T-helper 17 cell (primary cell): Measurements from ENCODE around the gene LCP2. TPM values are rescaled to one million over a fixed set of nuclear protein-coding genes. Genes with fewer than 3 reads are reported as not detected.

Experiments
- ATAC-seq: fragments of 150-1000 bp; cut with Tn5 transposase; 2 replicates; pipeline ENCODE4 v1.10.0; 2021; ENCODE audit warnings: mild to moderate bottlenecking, moderate library complexity
- DNase-seq, 3 donors: peaks; one replicate each; pipeline versions ENCODE4 v3.0.0 to v3.0.0-alpha.2; 2020 to 2021
- H3K9me3 ChIP-seq: one replicate; pipeline ENCODE4 v1.7.0; 2013; ENCODE audit warnings: low read length, mild to moderate bottlenecking; ENCODE audit not compliant: control insufficient read depth, poor library complexity, severe bottlenecking
- H3K27ac Mint-ChIP-seq: one replicate; pipeline ENCODE4 v1.8.0; 2022; ENCODE audit warnings: mild to moderate bottlenecking, moderate library complexity, mixed read lengths
- H3K27me3 Mint-ChIP-seq: one replicate; pipeline ENCODE4 v1.8.0; 2022; ENCODE audit warnings: mixed read lengths
- H3K36me3 Mint-ChIP-seq: one replicate; pipeline ENCODE4 v1.8.0; 2022; ENCODE audit warnings: low read depth, mixed read lengths
- H3K4me1 Mint-ChIP-seq: one replicate; pipeline ENCODE4 v1.8.0; 2022; ENCODE audit warnings: mild to moderate bottlenecking, mixed read lengths
- H3K4me3 Mint-ChIP-seq: one replicate; pipeline ENCODE4 v1.8.0; 2022; ENCODE audit warnings: mild to moderate bottlenecking, moderate library complexity, mixed read lengths
- total RNA-seq, 4 donors: library from RNA in 2 of 4; stranded (reverse) in 2 of 4; gene quantifications; one replicate each; pipeline ENCODE4 v1.2.3 and lab custom pipeline; 2022 to 2026

LCP2 gene
- total RNA-seq, 2 donors from 2014 or later, result 304 to 333 TPM

DNA sequence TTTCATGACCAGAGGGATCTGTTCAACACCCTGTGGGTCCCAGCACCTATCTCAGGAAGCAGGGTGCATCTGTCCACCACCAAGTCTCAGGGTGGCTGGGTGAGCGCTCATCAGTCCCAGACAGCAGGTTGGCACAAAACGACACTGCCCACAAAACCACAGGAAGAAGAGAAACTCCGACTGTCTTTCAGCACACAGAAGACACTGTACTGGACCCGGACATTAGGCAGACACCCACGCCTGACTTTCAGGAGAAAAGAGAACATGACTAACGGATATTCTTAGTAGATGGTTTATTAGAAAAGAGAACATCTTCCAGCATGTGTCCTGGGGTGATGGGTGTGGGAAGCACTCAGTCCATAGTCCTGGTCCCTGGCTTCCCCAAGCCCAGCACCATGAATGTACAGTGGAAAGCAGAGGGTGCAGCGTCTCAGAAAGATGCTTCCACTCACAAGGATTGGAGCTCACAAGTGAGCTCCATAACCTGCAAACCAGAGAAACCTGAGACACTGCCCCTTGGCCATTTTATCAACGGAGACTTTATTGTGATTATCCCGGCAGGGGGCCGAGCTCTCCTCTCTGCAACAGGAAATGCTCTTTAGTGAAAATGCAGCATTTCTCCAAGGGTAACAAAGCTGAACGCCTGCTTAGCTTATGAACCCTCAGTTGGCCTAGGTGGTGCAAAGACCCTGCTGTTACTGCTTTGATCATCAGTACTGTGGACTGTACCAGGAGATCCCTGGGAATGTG lies 35.8 kb upstream of the LCP2 start:
- Mint-ChIP-seq H3K27ac (no peak overlapping the region), H3K4me1 (peaks cover 61% of the 10 kb centered on the region), H3K36me3 (peaks cover 2% of the 10 kb centered on the region), H3K4me3 (peak overlapping the region; percentile 88), H3K27me3 (no peaks in the 10 kb centered on the region)
- H3K9me3 ChIP-seq, result no peaks in the 10 kb centered on the region
- DNase-seq (peak; percentile 29 to 50 (median 35)), ATAC-seq (peak; percentile 45)

- ATAC-seq, result no peak
- H3K27me3 Mint-ChIP-seq, result no peaks in the 10 kb centered on the region
- H3K9me3 ChIP-seq, result no peaks in the 10 kb centered on the region
- peaks cover 55% of the 10 kb centered on the region for H3K4me1 Mint-ChIP-seq
- peaks cover 2% of the 10 kb centered on the region for H3K36me3 Mint-ChIP-seq
- H3K4me3 Mint-ChIP-seq, result no peak overlapping the region
- H3K27ac Mint-ChIP-seq, result no peak overlapping the region
- DNase-seq, result no peak
These were observed 34.5 kb upstream of the LCP2 start for GRCh38 chr5:170332058-170332457.

GRCh38 chr5:170330568-170331054 lies 33.0 kb upstream of the LCP2 start:
- no peak for ATAC-seq
- DNase-seq, result no peak
- H3K36me3 Mint-ChIP-seq, result peaks cover 2% of the 10 kb centered on the region
- no peak overlapping the region for H3K27ac Mint-ChIP-seq
- no peaks in the 10 kb centered on the region for H3K27me3 Mint-ChIP-seq
- no peak overlapping the region for H3K4me3 Mint-ChIP-seq
- H3K4me1 Mint-ChIP-seq, result peaks cover 42% of the 10 kb centered on the region
- no peaks in the 10 kb centered on the region for H3K9me3 ChIP-seq

DNA sequence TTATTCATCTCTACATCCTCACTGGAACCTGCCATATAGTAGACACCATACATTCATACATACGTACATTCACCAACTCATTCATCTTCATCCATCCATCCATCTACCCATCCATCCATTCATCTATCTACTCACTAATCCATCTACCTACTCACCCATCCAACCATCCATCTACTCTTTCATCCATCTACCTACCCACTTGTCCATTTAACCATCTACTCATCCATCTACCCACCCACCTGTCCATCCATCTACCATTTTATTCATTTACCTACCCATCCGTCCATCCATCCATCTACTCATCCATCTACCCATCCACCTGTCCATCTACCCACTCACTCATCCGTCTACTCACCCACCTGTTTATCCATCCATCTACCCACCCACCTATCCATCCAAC lies 31.9 kb upstream of the LCP2 start:
- no peak overlapping the region for H3K4me3 Mint-ChIP-seq
- no peak for ATAC-seq
- no peaks in the 10 kb centered on the region for H3K27me3 Mint-ChIP-seq
- no peak overlapping the region for H3K27ac Mint-ChIP-seq
- peaks cover 33% of the 10 kb centered on the region for H3K4me1 Mint-ChIP-seq
- no peak for DNase-seq
- H3K9me3 ChIP-seq, result no peaks in the 10 kb centered on the region
- no peaks in the 10 kb centered on the region for H3K36me3 Mint-ChIP-seq

DNA sequence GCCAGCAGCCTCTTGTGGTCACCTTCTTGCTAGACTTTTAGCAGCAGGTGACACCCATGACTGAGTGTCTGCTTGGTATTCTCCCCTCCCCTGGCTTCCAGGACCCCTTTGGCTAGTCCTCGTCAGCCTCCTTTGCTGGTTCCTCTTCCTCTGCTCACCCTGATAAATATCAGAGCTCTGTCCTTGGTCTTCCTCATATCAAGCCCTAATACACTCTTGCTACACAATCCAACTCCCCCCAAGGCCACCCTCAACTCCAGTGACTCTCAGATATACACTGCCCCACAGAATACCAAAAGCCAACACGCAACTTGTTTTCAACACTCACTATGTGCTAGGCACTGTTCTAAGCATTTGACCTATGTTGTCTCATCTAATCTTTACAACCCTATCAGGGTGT lies 30.3 kb upstream of the LCP2 start:
- no peak overlapping the region for H3K27ac Mint-ChIP-seq
- H3K4me1 Mint-ChIP-seq, result peaks cover 18% of the 10 kb centered on the region
- no peaks in the 10 kb centered on the region for H3K27me3 Mint-ChIP-seq
- DNase-seq (no peak), ATAC-seq (no peak)
- H3K9me3 ChIP-seq, result no peaks in the 10 kb centered on the region
- no peak overlapping the region for H3K4me3 Mint-ChIP-seq
- no peaks in the 10 kb centered on the region for H3K36me3 Mint-ChIP-seq

DNA sequence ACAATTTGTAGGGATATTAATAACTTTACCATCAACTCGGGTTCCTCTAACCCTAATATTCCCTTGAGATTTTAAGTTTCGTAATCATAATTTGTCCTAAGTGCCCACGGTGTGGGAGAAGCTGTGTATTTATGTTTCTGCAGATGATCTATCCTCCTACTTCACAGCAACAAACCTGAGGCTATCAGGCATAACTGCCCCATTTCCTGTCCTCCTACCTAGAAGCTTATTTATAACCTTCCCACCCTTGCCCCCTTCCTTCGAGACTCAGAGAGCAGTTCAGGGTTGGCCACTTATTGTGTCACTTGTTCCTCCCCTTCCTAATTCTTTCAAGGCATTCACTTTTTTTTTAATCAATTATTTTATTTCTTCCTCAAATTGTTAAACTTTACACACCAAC lies 29.6 kb upstream of the LCP2 start:
- H3K4me3 Mint-ChIP-seq, result no peak overlapping the region
- no peak overlapping the region for H3K27ac Mint-ChIP-seq
- DNase-seq (no peak), ATAC-seq (no peak)
- H3K9me3 ChIP-seq, result no peaks in the 10 kb centered on the region
- peaks cover 12% of the 10 kb centered on the region for H3K4me1 Mint-ChIP-seq
- H3K36me3 Mint-ChIP-seq, result no peaks in the 10 kb centered on the region
- H3K27me3 Mint-ChIP-seq, result no peaks in the 10 kb centered on the region

DNA sequence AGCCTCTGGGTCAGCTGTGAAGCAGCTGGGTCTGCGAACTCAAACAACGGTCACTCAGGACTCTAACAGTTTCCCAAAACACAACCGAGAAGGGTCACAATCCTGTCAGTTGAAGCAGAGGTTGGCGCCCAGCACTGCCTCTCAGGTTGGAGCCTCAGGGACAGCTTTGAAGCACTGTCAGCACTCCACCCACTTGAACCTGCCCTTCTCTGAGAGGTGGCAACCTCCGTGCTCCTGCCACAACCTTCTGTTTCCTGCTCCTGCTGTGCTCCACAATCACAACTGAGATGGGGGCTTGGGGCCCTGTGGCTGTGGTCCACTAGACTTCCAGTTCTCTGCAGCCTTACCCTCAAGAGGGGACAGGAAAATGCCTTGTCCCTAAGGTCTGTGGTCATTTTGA lies 21.7 kb upstream of the LCP2 start:
- H3K4me1 Mint-ChIP-seq, result peaks cover 10% of the 10 kb centered on the region
- DNase-seq, result no peak
- peak overlapping the region; percentile 11 for H3K27ac Mint-ChIP-seq
- H3K27me3 Mint-ChIP-seq, result no peaks in the 10 kb centered on the region
- H3K4me3 Mint-ChIP-seq, result no peak overlapping the region
- ATAC-seq, result peak; percentile 56
- no peaks in the 10 kb centered on the region for H3K36me3 Mint-ChIP-seq
- H3K9me3 ChIP-seq, result no peaks in the 10 kb centered on the region

DNA sequence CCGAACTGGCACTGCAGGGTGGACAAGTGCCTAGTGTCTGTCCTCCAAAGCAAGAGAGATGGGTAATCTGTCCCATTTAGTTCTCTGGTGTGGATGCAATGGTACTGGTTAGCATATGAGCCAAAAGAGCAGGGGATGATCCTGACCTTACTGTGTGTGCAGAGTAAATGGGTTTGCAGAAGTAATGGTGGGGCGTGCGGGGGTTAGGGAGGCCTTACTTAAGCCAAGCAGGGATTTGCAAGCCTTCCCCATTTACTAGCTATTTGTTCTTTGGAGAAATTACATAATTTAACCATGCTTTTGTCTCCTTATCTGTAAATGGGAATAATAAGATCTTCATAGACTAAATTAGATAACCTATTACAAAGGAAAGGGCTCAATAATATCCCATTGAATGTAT lies 19.9 kb upstream of the LCP2 start:
- peaks cover 24% of the 10 kb centered on the region for H3K4me1 Mint-ChIP-seq
- DNase-seq, result no peak
- H3K27ac Mint-ChIP-seq, result peak overlapping the region; percentile 37
- H3K36me3 Mint-ChIP-seq, result no peaks in the 10 kb centered on the region
- no peak for ATAC-seq
- no peaks in the 10 kb centered on the region for H3K9me3 ChIP-seq
- no peaks in the 10 kb centered on the region for H3K27me3 Mint-ChIP-seq
- no peak overlapping the region for H3K4me3 Mint-ChIP-seq

GRCh38 chr5:170316937-170317336 lies 19.4 kb upstream of the LCP2 start:
- ATAC-seq, result no peak
- Mint-ChIP-seq H3K4me3 (no peak overlapping the region), H3K4me1 (peaks cover 30% of the 10 kb centered on the region), H3K27me3 (no peaks in the 10 kb centered on the region), H3K27ac (no peak overlapping the region), H3K36me3 (no peaks in the 10 kb centered on the region)
- no peaks in the 10 kb centered on the region for H3K9me3 ChIP-seq
- DNase-seq, result no peak

GRCh38 chr5:170315154-170315553 lies 17.6 kb upstream of the LCP2 start:
- H3K4me1 Mint-ChIP-seq, result peaks cover 46% of the 10 kb centered on the region
- H3K4me3 Mint-ChIP-seq, result no peak overlapping the region
- ATAC-seq (no peak), DNase-seq (no peak)
- no peaks in the 10 kb centered on the region for H3K27me3 Mint-ChIP-seq
- peak overlapping the region; percentile 41 for H3K27ac Mint-ChIP-seq
- H3K9me3 ChIP-seq, result no peaks in the 10 kb centered on the region
- no peaks in the 10 kb centered on the region for H3K36me3 Mint-ChIP-seq

DNA sequence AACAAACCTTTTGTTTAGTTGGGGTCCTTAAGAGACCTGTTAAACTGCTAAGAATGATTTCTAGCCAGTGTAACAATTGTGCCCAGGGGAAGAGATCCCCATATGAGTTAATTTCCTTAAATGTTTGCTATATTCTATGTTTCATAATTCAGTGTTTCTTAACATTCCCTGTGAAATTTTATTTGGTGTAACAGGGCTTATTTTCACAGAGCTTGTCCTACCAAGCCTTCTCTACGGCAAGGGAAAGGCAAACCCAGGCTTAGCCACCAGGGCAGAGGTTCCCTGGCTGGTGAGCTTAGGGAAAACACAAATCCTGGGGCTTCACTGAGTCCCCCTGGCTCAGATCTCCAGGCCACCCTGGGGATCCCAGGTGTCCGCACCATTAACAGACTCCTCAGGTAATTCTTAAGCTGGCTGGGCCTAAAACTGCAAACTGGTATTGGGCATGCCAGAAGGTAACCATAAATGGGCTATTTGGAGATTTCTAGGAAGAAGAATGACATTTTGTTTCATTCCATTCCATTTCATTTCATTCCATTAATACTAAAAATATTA lies 17.0 kb upstream of the LCP2 start:
- Mint-ChIP-seq H3K27me3 (no peaks in the 10 kb centered on the region), H3K4me3 (no peak overlapping the region), H3K36me3 (no peaks in the 10 kb centered on the region), H3K4me1 (peaks cover 47% of the 10 kb centered on the region), H3K27ac (peak overlapping the region; percentile 92)
- H3K9me3 ChIP-seq, result no peaks in the 10 kb centered on the region
- DNase-seq (no peak), ATAC-seq (no peak)

DNA sequence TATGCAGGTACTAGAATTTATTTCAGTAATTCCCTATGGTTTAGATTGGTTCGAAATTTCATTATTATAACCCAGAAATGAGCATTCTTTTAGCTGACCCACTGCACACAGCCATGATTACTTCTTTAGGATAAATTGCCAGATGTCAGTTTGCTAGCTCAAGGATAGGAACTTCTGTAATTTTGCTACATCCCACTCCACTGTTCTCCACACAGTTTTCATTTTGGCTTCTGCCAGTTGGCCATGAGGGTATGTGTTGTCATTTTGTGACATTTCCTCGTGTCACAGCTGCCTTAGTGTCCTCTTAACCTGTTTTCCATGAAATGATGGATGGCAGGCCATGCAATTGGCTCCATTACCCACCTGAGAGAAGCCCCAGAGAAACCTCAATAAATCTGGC lies 16.2 kb upstream of the LCP2 start:
- H3K27ac Mint-ChIP-seq, result peak overlapping the region; percentile 92
- ATAC-seq, result no peak
- DNase-seq, result no peak
- H3K4me1 Mint-ChIP-seq, result peaks cover 46% of the 10 kb centered on the region
- no peaks in the 10 kb centered on the region for H3K9me3 ChIP-seq
- no peaks in the 10 kb centered on the region for H3K36me3 Mint-ChIP-seq
- H3K4me3 Mint-ChIP-seq, result no peak overlapping the region
- H3K27me3 Mint-ChIP-seq, result no peaks in the 10 kb centered on the region

DNA sequence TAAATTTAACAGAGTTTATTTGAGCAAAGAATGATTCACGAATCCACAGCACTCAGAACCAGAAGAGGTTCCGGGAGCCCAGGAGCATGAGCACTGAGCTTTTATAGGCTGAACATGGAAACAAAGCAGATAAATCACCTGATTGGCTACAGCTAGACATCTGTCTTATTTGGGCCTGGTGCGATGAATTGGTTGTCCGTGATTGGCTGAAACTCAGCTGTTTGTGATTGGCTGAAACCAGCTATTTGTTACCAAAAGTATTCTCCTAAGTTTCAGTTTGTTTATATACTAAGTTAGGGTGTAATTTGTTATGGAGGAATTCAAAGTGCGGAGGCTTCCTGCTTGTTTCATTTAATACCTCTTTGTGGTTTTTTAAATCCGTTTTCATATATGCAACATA lies 15.8 kb upstream of the LCP2 start:
- no peaks in the 10 kb centered on the region for H3K9me3 ChIP-seq
- H3K4me1 Mint-ChIP-seq, result peaks cover 46% of the 10 kb centered on the region
- peak overlapping the region; percentile 92 for H3K27ac Mint-ChIP-seq
- DNase-seq, result no peak
- H3K4me3 Mint-ChIP-seq, result no peak overlapping the region
- peak; percentile 74 for ATAC-seq
- H3K27me3 Mint-ChIP-seq, result no peaks in the 10 kb centered on the region
- H3K36me3 Mint-ChIP-seq, result no peaks in the 10 kb centered on the region

DNA sequence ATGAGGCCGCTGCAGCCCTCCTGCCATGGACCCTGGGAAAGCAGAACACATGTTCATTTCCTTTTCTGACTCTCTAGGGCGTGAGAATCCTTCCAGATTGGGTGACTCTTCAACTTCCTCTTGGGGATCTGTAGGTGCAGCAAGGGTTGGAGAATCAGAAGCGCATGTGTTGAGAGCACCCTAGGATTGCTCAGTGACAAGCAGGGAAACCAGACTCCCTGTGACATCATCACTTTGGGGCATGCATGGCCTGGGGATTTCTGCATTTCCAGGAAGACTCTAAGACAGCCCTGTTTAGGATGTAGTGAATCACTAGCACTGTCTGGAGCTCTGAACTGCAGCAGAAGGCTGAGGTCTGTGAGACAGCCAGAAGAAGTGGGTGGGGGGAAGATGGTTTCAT lies 15.1 kb upstream of the LCP2 start:
- H3K36me3 Mint-ChIP-seq, result no peaks in the 10 kb centered on the region
- DNase-seq (peak; percentile 18 to 63 (median 23)), ATAC-seq (peak; percentile 87)
- peaks cover 42% of the 10 kb centered on the region for H3K4me1 Mint-ChIP-seq
- peak overlapping the region; percentile 92 for H3K27ac Mint-ChIP-seq
- no peaks in the 10 kb centered on the region for H3K27me3 Mint-ChIP-seq
- H3K9me3 ChIP-seq, result no peaks in the 10 kb centered on the region
- peak overlapping the region; percentile 72 for H3K4me3 Mint-ChIP-seq
